Bone marrow (tissue), 2 donors: ENCODE data around the gene SPIN3.
"Not testable (repeated sequence)": the region's sequence is repeated elsewhere in the genome, so short reads cannot be mapped to it uniquely, and the experiment has no call there.

ENCODE experiments used
- DNase-seq, 2 donors: peaks; one replicate each; lab custom pipeline; 2025; lab: John Stamatoyannopoulos, UW

SPIN3 gene

GRCh38 chrX:56995271-56995994 is at the start of gene SPIN3:
Gene SPIN3 (minus strand): TSS chrX:56995541. CDS start chrX:56994947, 594 bp downstream.
- DNase-seq, result peak in 1 of 2 donors; percentile 16

- no peak for DNase-seq
Measured at GRCh38 chrX:57044245-57044644, 48.9 kb upstream of the SPIN3 start.

GRCh38 chrX:57037265-57037664 is 41.9 kb upstream of the SPIN3 start:
- not testable (repeated sequence) for DNase-seq

- DNase-seq, result no peak
Measured at GRCh38 chrX:56994375-56995270, 718 bp downstream of the SPIN3 start.

GRCh38 chrX:56987741-56988140 is 7.6 kb downstream of the SPIN3 start:
- DNase-seq, result no peak

GRCh38 chrX:56986138-56986537 is 9.2 kb downstream of the SPIN3 start:
- DNase-seq, result no peak

- DNase-seq, result peak in 1 of 2 donors; percentile 3
Measured at GRCh38 chrX:56978172-56978571, 17.2 kb downstream of the SPIN3 start.

GRCh38 chrX:56975611-56976010 is 19.7 kb downstream of the SPIN3 start:
- DNase-seq, result no peak

- no peak for DNase-seq
Measured at GRCh38 chrX:56974408-56974807, 20.9 kb downstream of the SPIN3 start.

GRCh38 chrX:56969559-56969958 is 25.8 kb downstream of the SPIN3 start:
- no peak for DNase-seq

GRCh38 chrX:56968980-56969379 is 26.4 kb downstream of the SPIN3 start:
- DNase-seq, result no peak

- no peak for DNase-seq
Measured at GRCh38 chrX:56963377-56963776, 32.0 kb downstream of the SPIN3 start.

GRCh38 chrX:56947699-56948098 is 47.6 kb downstream of the SPIN3 start:
- no peak for DNase-seq

- DNase-seq, result not testable (repeated sequence)
Measured at GRCh38 chrX:56946201-56946600, 49.1 kb downstream of the SPIN3 start.

GRCh38 chrX:56945226-56945625 is 50.1 kb downstream of the SPIN3 start:
- DNase-seq, result not testable (repeated sequence)

GRCh38 chrX:56943264-56943663 is 52.1 kb downstream of the SPIN3 start:
- DNase-seq, result no peak
